ENCODE measurements around the gene KLK5. TPM values are rescaled to one million over a fixed set of nuclear protein-coding genes. Genes with fewer than 3 reads are reported as not detected.
"Not testable (repeated sequence)": the region's sequence is repeated elsewhere in the genome, so short reads cannot be mapped to it uniquely, and the experiment has no call there.

KLK5 gene
- polyA plus RNA-seq, 3 donors from 2014 or later = not detected

- no peaks in the 10 kb centered on the region for H3K4me1 Mint-ChIP-seq
- no peak overlapping the region for H3K27ac Mint-ChIP-seq
- no peaks in the 10 kb centered on the region for H3K36me3 Mint-ChIP-seq
- H3K4me3 Mint-ChIP-seq = no peak overlapping the region
- peaks cover 11 to 18% (median 15%) of the 10 kb centered on the region in 3 donors for H3K27me3 Mint-ChIP-seq (ENCODE audit: low read depth in 3 of 3)
- no peak for DNase-seq
- H3K9me3 Mint-ChIP-seq = peaks cover 0 to 2% (median 0%) of the 10 kb centered on the region in 6 donors
Measured at GRCh38 chr19:50979758-50980157, 26.9 kb upstream of the KLK5 start.

- no peak for DNase-seq
- H3K4me1 Mint-ChIP-seq = no peaks in the 10 kb centered on the region
- peaks cover 9 to 15% (median 11%) of the 10 kb centered on the region in 3 donors for H3K27me3 Mint-ChIP-seq (ENCODE audit: low read depth in 3 of 3)
- H3K27ac Mint-ChIP-seq = no peak overlapping the region
- H3K9me3 Mint-ChIP-seq = peaks cover 0 to 2% (median 0%) of the 10 kb centered on the region in 6 donors
- H3K4me3 Mint-ChIP-seq = no peak overlapping the region
- no peaks in the 10 kb centered on the region for H3K36me3 Mint-ChIP-seq
Measured at GRCh38 chr19:50978772-50979390, 26.0 kb upstream of the KLK5 start.

- Mint-ChIP-seq H3K4me3 (no peak overlapping the region), H3K27ac (no peak overlapping the region), H3K4me1 (no peaks in the 10 kb centered on the region), H3K27me3 (ENCODE audit: low read depth in 3 of 3) (peaks cover 9 to 18% (median 13%) of the 10 kb centered on the region in 3 donors), H3K36me3 (no peaks in the 10 kb centered on the region), H3K9me3 (peaks cover 0 to 2% (median 0%) of the 10 kb centered on the region in 6 donors)
- DNase-seq = no peak
Measured at GRCh38 chr19:50977626-50978025, 24.8 kb upstream of the KLK5 start.

GRCh38 chr19:50975766-50976165 is 22.9 kb upstream of the KLK5 start:
- H3K27ac Mint-ChIP-seq = no peak overlapping the region
- no peaks in the 10 kb centered on the region for H3K4me1 Mint-ChIP-seq
- no peak for DNase-seq
- H3K36me3 Mint-ChIP-seq = no peaks in the 10 kb centered on the region
- no peak overlapping the region for H3K4me3 Mint-ChIP-seq
- peaks cover 0 to 2% (median 0%) of the 10 kb centered on the region in 6 donors for H3K9me3 Mint-ChIP-seq
- peaks cover 6 to 16% (median 12%) of the 10 kb centered on the region in 3 donors for H3K27me3 Mint-ChIP-seq (ENCODE audit: low read depth in 3 of 3)

GRCh38 chr19:50974702-50975556 is 22.1 kb upstream of the KLK5 start:
- Mint-ChIP-seq H3K4me1 (no peaks in the 10 kb centered on the region), H3K4me3 (no peak overlapping the region), H3K9me3 (peaks cover 0 to 2% (median 0%) of the 10 kb centered on the region in 6 donors), H3K27me3 (ENCODE audit: low read depth in 3 of 3) (peaks cover 10 to 17% (median 12%) of the 10 kb centered on the region in 3 donors), H3K27ac (no peak overlapping the region), H3K36me3 (no peaks in the 10 kb centered on the region)
- DNase-seq = no peak

GRCh38 chr19:50972795-50973376 is 20.0 kb upstream of the KLK5 start:
- no peaks in the 10 kb centered on the region for H3K36me3 Mint-ChIP-seq
- no peaks in the 10 kb centered on the region for H3K4me1 Mint-ChIP-seq
- H3K9me3 Mint-ChIP-seq = peaks cover 0 to 2% (median 0%) of the 10 kb centered on the region in 6 donors
- no peak overlapping the region for H3K27ac Mint-ChIP-seq
- peaks cover 9 to 21% (median 12%) of the 10 kb centered on the region in 3 donors for H3K27me3 Mint-ChIP-seq (ENCODE audit: low read depth in 3 of 3)
- H3K4me3 Mint-ChIP-seq = no peak overlapping the region
- no peak for DNase-seq

GRCh38 chr19:50969810-50970209 is 17.0 kb upstream of the KLK5 start:
- not testable (repeated sequence) for H3K4me1 Mint-ChIP-seq, H3K36me3 Mint-ChIP-seq, H3K4me3 Mint-ChIP-seq, DNase-seq, H3K27ac Mint-ChIP-seq, H3K9me3 Mint-ChIP-seq
- H3K27me3 Mint-ChIP-seq (ENCODE audit: low read depth in 3 of 3) = peaks cover 6 to 16% (median 7%) of the 10 kb centered on the region in 3 donors

- Mint-ChIP-seq H3K9me3 (no peaks in the 10 kb centered on the region), H3K27ac (no peak within 1 kb of the TSS), H3K36me3 (no peaks in the 10 kb centered on the region), H3K27me3 (ENCODE audit: low read depth in 3 of 3) (peaks cover 6 to 19% (median 9%) of the 10 kb centered on the region in 3 donors), H3K4me1 (no peaks in the 10 kb centered on the region), H3K4me3 (no peak within 1 kb of the TSS)
- DNase-seq = no peak
Measured at GRCh38 chr19:50969413-50969760, 16.5 kb upstream of the KLK5 start, which contains the start of gene KLK6. TSS of gene KLK6 (minus strand) at chr19:50969591. CDS start at chr19:50968104, 1,487 bp downstream.

GRCh38 chr19:50968716-50969412 is 16.0 kb upstream of the KLK5 start:
- no peaks in the 10 kb centered on the region for H3K9me3 Mint-ChIP-seq
- no peaks in the 10 kb centered on the region for H3K4me1 Mint-ChIP-seq
- DNase-seq = no peak
- no peaks in the 10 kb centered on the region for H3K36me3 Mint-ChIP-seq
- no peak overlapping the region for H3K27ac Mint-ChIP-seq
- H3K4me3 Mint-ChIP-seq = no peak overlapping the region
- H3K27me3 Mint-ChIP-seq (ENCODE audit: low read depth in 3 of 3) = peaks cover 6 to 21% (median 8%) of the 10 kb centered on the region in 3 donors

- no peak overlapping the region for H3K4me3 Mint-ChIP-seq
- H3K4me1 Mint-ChIP-seq = no peaks in the 10 kb centered on the region
- H3K9me3 Mint-ChIP-seq = no peaks in the 10 kb centered on the region
- H3K27me3 Mint-ChIP-seq (ENCODE audit: low read depth in 3 of 3) = peaks cover 4 to 23% (median 5%) of the 10 kb centered on the region in 3 donors
- no peaks in the 10 kb centered on the region for H3K36me3 Mint-ChIP-seq
- no peak overlapping the region for H3K27ac Mint-ChIP-seq
- DNase-seq = no peak
Measured at GRCh38 chr19:50967929-50968715, 15.3 kb upstream of the KLK5 start.

- H3K36me3 Mint-ChIP-seq = peaks cover 0 to 3% (median 3%) of the 10 kb centered on the region in 3 donors
- H3K27ac Mint-ChIP-seq = no peak overlapping the region
- DNase-seq = no peak
- H3K4me3 Mint-ChIP-seq = no peak overlapping the region
- H3K4me1 Mint-ChIP-seq = no peaks in the 10 kb centered on the region
- H3K9me3 Mint-ChIP-seq = no peaks in the 10 kb centered on the region
- peaks cover 3 to 13% (median 9%) of the 10 kb centered on the region in 3 donors for H3K27me3 Mint-ChIP-seq (ENCODE audit: low read depth in 3 of 3)
Measured at GRCh38 chr19:50964266-50964665, 11.4 kb upstream of the KLK5 start.

GRCh38 chr19:50963381-50963780 is 10.5 kb upstream of the KLK5 start:
- Mint-ChIP-seq H3K27ac (no peak overlapping the region), H3K27me3 (ENCODE audit: low read depth in 3 of 3) (peaks cover 6 to 13% (median 12%) of the 10 kb centered on the region in 3 donors)

GRCh38 chr19:50962245-50962644 is 9.4 kb upstream of the KLK5 start:
- DNase-seq = no peak
- H3K27me3 Mint-ChIP-seq (ENCODE audit: low read depth in 3 of 3) = peaks cover 6 to 12% (median 11%) of the 10 kb centered on the region in 3 donors
- no peaks in the 10 kb centered on the region for H3K9me3 Mint-ChIP-seq
- H3K4me1 Mint-ChIP-seq = no peaks in the 10 kb centered on the region
- H3K4me3 Mint-ChIP-seq = no peak overlapping the region
- H3K36me3 Mint-ChIP-seq = peaks cover 0 to 4% (median 3%) of the 10 kb centered on the region in 3 donors
- H3K27ac Mint-ChIP-seq = no peak overlapping the region

More at GRCh38 chr19:50963381-50963780, 10.5 kb upstream of the KLK5 start:
- peaks cover 0 to 4% (median 3%) of the 10 kb centered on the region in 3 donors for H3K36me3 Mint-ChIP-seq
- DNase-seq = no peak
- H3K4me3 Mint-ChIP-seq = no peak overlapping the region
- no peaks in the 10 kb centered on the region for H3K9me3 Mint-ChIP-seq
- no peaks in the 10 kb centered on the region for H3K4me1 Mint-ChIP-seq

All from immature natural killer cell (primary cell).